A549 (cell line): ENCODE measurements around the gene STAT4. TPM values are rescaled to one million over a fixed set of nuclear protein-coding genes. Genes with fewer than 3 reads are reported as not detected.
A peak's percentile ranks its signal among the peaks of the same experiment; 100 is the strongest.

Experiments used
- ATAC-seq, 2 experiments: fragments of 200-7000 bp in 1 of 2; fragments of >200 bp in 1 of 2; cut with Nextera tagmentation in 1 of 2; cut with Tn5 transposase in 1 of 2; 3 replicates each; pipeline versions ENCODE4 v1.8.0 to v1.9.1; 2018 to 2020; ENCODE audit warnings: mild to moderate bottlenecking in 1 of 2, moderate library complexity in 1 of 2
- CTCF ChIA-PET: fragments of 300-600 bp; sonication (Branson Sonifier 250); formaldehyde crosslinking; extraction: SDS; loops from one replicate; lab custom pipeline; 2021; ENCODE audit warnings: antibody characterized with exemption, inconsistent platforms; lab: Yijun Ruan, JAX
- POLR2A ChIA-PET: fragments of 350-600 bp; formaldehyde crosslinking; extraction: SDS; loops from one replicate; lab custom pipeline; 2021; ENCODE audit warnings: antibody characterized with exemption, inconsistent platforms; lab: Yijun Ruan, JAX
- DNase-seq, 2 experiments: peaks; one replicate each; pipeline versions ENCODE4 v3.0.0 to v3.0.0-alpha.2; 2011 to 2016; ENCODE audit warnings: low read depth in 1 of 2, low spot score in 1 of 2
- FAIRE-seq: peaks from 2 replicates; lab custom pipeline; 2011; peaks lifted over from hg19 to GRCh38; lab: Jason Lieb, UNC
- H3K27ac ChIP-seq, 2 experiments: fragments of >200 bp; sonication (Bioruptor Twin); formaldehyde crosslinking; 3 replicates each; pipeline ENCODE4 v1.5.1; 2016 to 2017
- H3K4me1 ChIP-seq: fragments of >200 bp; sonication (Bioruptor Twin); formaldehyde crosslinking; 3 replicates; pipeline ENCODE4 v1.6.1; 2016
- H3K4me2 ChIP-seq: fragments of >200 bp; sonication (Bioruptor Twin); formaldehyde crosslinking; 3 replicates; pipeline ENCODE4 v1.6.1; 2016
- H3K4me3 ChIP-seq: fragments of >200 bp; sonication (Bioruptor Twin); formaldehyde crosslinking; 3 replicates; pipeline ENCODE4 v1.5.1; 2016
- H3K9me3 ChIP-seq: fragments of >200 bp; sonication (Bioruptor Twin); formaldehyde crosslinking; 3 replicates; pipeline ENCODE4 v1.6.1; 2016
- BHLHE40 ChIP-seq: IDR thresholded peaks from 2 replicates; pipeline ENCODE4 v1.6.1; 2012; ENCODE audit warnings: low read depth, low read length, inconsistent platforms
- CBX2 ChIP-seq: fragments of 200-600 bp; sonication (generic); IDR thresholded peaks from 2 replicates; pipeline ENCODE4 v1.6.1; 2016; ENCODE audit warnings: low read depth, mild to moderate bottlenecking, borderline replicate concordance
- CBX8 ChIP-seq: fragments of 200-600 bp; sonication (generic); IDR thresholded peaks from 2 replicates; pipeline ENCODE4 v1.6.1; 2016
- CHD4 ChIP-seq: fragments of 200-600 bp; sonication (generic); IDR thresholded peaks from 2 replicates; pipeline ENCODE4 v1.6.1; 2016; ENCODE audit warnings: antibody characterized with exemption, mild to moderate bottlenecking, borderline replicate concordance
- EP300 ChIP-seq, 2 experiments: fragments of >200 bp; sonication (Bioruptor Twin); formaldehyde crosslinking; IDR thresholded peaks; 2 replicates in 1 of 2; 3 replicates in 1 of 2; pipeline ENCODE4 v1.6.1; 2016 to 2017
- FOSL2 ChIP-seq, 2 experiments: fragments of 450-650 bp in 1 of 2; fragments of >200 bp in 1 of 2; sonication (Bioruptor Twin) in 1 of 2; formaldehyde crosslinking; IDR thresholded peaks; 2 replicates each; pipeline versions ENCODE4 v1.5.0 to v1.6.1; 2016 to 2020; ENCODE audit warnings: mild to moderate bottlenecking in 1 of 2, moderate library complexity in 1 of 2
- HDAC2 ChIP-seq: fragments of 200-600 bp; sonication (generic); IDR thresholded peaks from 2 replicates; pipeline ENCODE4 v1.6.1; 2016
- HEYL ChIP-seq: fragments of 250-450 bp; sonication (Bioruptor Pico); IDR thresholded peaks from 2 replicates; pipeline ENCODE4 v1.8.0; 2021; ENCODE audit warnings: mild to moderate bottlenecking, moderate library complexity
- JUN ChIP-seq, 2 experiments: fragments of >200 bp; sonication (Bioruptor Twin); formaldehyde crosslinking; IDR thresholded peaks; 2 replicates in 1 of 2; 3 replicates in 1 of 2; pipeline ENCODE4 v1.6.1; 2016 to 2017
- PHF8 ChIP-seq: fragments of 200-600 bp; sonication (generic); IDR thresholded peaks from 2 replicates; pipeline ENCODE4 v1.6.1; 2016; ENCODE audit warnings: low read depth, mild to moderate bottlenecking, antibody characterized with exemption, moderate library complexity, borderline replicate concordance
- POLR2AphosphoS2 ChIP-seq: conservative IDR thresholded peaks from 2 replicates; pipeline ENCODE4 v1.6.1; 2012; ENCODE audit warnings: low read length, improper control_type of control experiment, inconsistent platforms
- RAD21 ChIP-seq, 2 experiments: fragments of >200 bp in 1 of 2; sonication (Bioruptor Twin) in 1 of 2; formaldehyde crosslinking in 1 of 2; IDR thresholded peaks in 1 of 2; conservative IDR thresholded peaks in 1 of 2; 2 replicates in 1 of 2; 3 replicates in 1 of 2; pipeline ENCODE4 v1.6.1; 2012 to 2018; ENCODE audit warnings: inconsistent platforms in 1 of 2
- RARB ChIP-seq: fragments of 250-450 bp; sonication (Bioruptor Pico); IDR thresholded peaks from 2 replicates; pipeline ENCODE4 v1.8.0; 2021; ENCODE audit warnings: mild to moderate bottlenecking, moderate library complexity
- RNF2 ChIP-seq: fragments of 200-600 bp; sonication (generic); IDR thresholded peaks from 2 replicates; pipeline ENCODE4 v1.6.1; 2016; ENCODE audit warnings: low read depth, mild to moderate bottlenecking, antibody characterized with exemption, moderate library complexity, borderline replicate concordance
- SREBF2 ChIP-seq: fragments of 450-650 bp; IDR thresholded peaks from 2 replicates; pipeline ENCODE4 v1.6.1; 2014; ENCODE audit warnings: mild to moderate bottlenecking, moderate library complexity
- TFCP2L1 ChIP-seq: fragments of 250-450 bp; sonication (Bioruptor Pico); IDR thresholded peaks from 2 replicates; pipeline ENCODE4 v1.5.0; 2021; ENCODE audit warnings: mild to moderate bottlenecking
- TP53 ChIP-seq: fragments of 250-450 bp; sonication (Bioruptor Pico); IDR thresholded peaks from 2 replicates; pipeline ENCODE4 v1.5.0; 2021; ENCODE audit warnings: mild to moderate bottlenecking, moderate library complexity
- ZFP36 ChIP-seq: fragments of 450-650 bp; IDR thresholded peaks from 2 replicates; pipeline ENCODE4 v1.6.1; 2014; ENCODE audit warnings: borderline replicate concordance; ENCODE audit not compliant: partially characterized antibody
- ZSCAN20 ChIP-seq: fragments of 250-450 bp; sonication (Bioruptor Pico); IDR thresholded peaks from 2 replicates; pipeline ENCODE4 v1.8.0; 2022; ENCODE audit warnings: mild to moderate bottlenecking, moderate library complexity
- WGBS: methylation state at CpG from one replicate; pipeline ENCODE4 v1.1.6; 2017; ENCODE audit errors: missing lambda C conversion rate; 5-methylcytosine and 5-hydroxymethylcytosine counted together
- polyA plus RNA-seq, 4 experiments: library from polyadenylated mRNA; depleted of rRNA in 3 of 4; stranded (reverse); fragments of >200 nt; fragmentation: RNase III in 1 of 4; extraction: RNeasy Plus Mini Kit Qiagen cat#74134 plus additional on column Dnase treatment in 1 of 4; gene quantifications; 2 replicates in 3 of 4; 3 replicates in 1 of 4; pipeline ENCODE4 v1.2.3, GENCODE V29; 2011 to 2017
- TF ChIP-seq, protein P1 (sequence below): IDR thresholded peaks from 2 replicates; pipeline ENCODE4 v1.6.1; 2012
- TF ChIP-seq, protein P2 (sequence below): fragments of 450-650 bp; IDR thresholded peaks from 2 replicates; pipeline ENCODE4 v1.6.1; 2014; ENCODE audit warnings: antibody characterized with exemption
- TF ChIP-seq, protein P3 (sequence below): fragments of 150-350 bp; IDR thresholded peaks from 2 replicates; pipeline ENCODE4 v1.6.1; 2014; ENCODE audit warnings: low read depth, mild to moderate bottlenecking, low read length
- TF ChIP-seq, protein P4 (sequence below): fragments of >200 bp; sonication (Bioruptor Twin); formaldehyde crosslinking; IDR thresholded peaks from 3 replicates; pipeline ENCODE4 v1.5.1; 2016

STAT4 gene
- polyA plus RNA-seq, 2 of the 4 experiments (the other 2 are of a cell fraction): 11.6 to 34.4 TPM

DNA sequence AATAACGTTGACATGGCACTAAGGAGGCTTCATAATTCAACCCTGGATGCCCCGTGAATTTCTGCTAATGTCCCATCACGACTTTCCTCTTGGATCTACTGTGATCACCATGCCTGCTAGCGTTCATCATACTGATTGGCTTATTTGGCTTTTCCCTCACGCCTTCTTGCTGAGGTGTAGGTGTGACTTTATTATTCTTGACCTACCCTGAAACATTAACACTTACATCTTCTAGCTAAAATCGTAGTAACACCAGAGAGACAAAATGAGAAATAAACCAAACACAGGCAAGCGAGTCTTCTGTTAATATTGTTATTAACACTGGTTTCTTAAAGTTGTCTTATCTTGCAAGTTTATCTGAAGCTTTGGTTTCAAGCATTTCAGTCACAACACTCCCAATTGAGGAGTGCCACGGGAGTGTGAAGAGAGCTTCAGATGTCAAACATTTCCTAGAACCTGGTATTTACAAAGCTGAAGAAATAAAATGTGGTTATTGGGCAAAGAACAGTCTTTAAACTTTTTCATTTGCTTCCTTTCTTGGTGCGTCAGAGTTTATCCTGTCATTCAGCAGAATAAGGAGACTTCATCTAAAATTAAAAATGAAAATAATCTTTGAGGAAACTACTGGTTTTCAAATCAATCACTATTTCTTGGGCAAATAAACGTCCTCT lies 121.4 kb downstream of the STAT4 start:
- H3K4me2 ChIP-seq: no peak overlapping the region
- H3K4me1 ChIP-seq: peaks cover 38% of the 10 kb centered on the region
- ChIA-PET CTCF (interaction anchor here (0.7 to 2.3 kb wide), 11 partner anchors 9 to 248 kb away, joined by 3 to 10 read pairs (median 3); no protein-coding TSS in a partner anchor), POLR2A (no interaction called here)
- TF ChIP-seq PHF8 (no peak), CHD4 (no peak), EP300 (IDR thresholded peaks at IDR 0.05) (no peak), ZFP36 (no peak), HEYL (CRISPR knock-in tag) (no peak), TFCP2L1 (CRISPR knock-in tag) (no peak), RAD21 (conservative IDR thresholded peaks at IDR 0.05 in 1 of 2, IDR thresholded peaks at IDR 0.05 in 1 of 2) (no peak), ZSCAN20 (CRISPR knock-in tag) (no peak), RNF2 (no peak), TP53 (CRISPR knock-in tag) (no peak), BHLHE40 (no peak), CBX2 (no peak), POLR2AphosphoS2 (no peak), RARB (no peak), SREBF2 (no peak), HDAC2 (no peak)
- TF ChIP-seq, protein P1, sequence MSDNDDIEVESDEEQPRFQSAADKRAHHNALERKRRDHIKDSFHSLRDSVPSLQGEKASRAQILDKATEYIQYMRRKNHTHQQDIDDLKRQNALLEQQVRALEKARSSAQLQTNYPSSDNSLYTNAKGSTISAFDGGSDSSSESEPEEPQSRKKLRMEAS: no peak
- no peaks in the 10 kb centered on the region for H3K9me3 ChIP-seq
- WGBS: 76% methylated on average over 10 of the region's 10 CpGs
- ATAC-seq: no peak
- DNase-seq: no peak
- 0 out of 6 replicates have a peak overlapping the region, but pooled peaks of 1 of the 2 experiments have one; percentile 28 for H3K27ac ChIP-seq
- no peak for FAIRE-seq
- no peak overlapping the region for H3K4me3 ChIP-seq

DNA sequence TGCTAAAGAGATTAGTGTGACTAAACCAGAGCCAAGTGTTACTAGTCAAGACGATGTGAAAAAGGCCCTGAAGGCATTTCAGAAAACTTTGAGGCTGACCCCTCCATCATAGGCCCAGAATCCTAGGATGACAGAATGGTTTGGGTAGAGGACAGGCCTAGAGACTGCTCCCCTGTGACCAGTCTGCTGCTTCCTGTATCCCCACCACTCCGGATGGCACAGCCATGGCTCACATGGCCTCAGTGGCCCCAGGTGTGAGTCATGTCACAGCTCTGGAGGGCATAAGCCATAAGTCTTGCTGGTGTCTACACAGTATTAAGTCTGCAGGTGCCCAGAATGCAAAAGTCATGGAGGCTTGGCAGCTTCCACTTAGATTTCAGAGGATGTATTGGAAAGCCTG lies 124.4 kb downstream of the STAT4 start:
- peaks cover 29% of the 10 kb centered on the region for H3K4me1 ChIP-seq
- ChIA-PET CTCF (interaction anchor here (0.7 kb wide), 1 partner anchor 247 kb away, joined by 3 read pairs; no protein-coding TSS in a partner anchor), POLR2A (no interaction called here)
- no peak; a peak in 1 of 6 replicates for ATAC-seq
- 40% methylated on average over 2 of the region's 2 CpGs for WGBS
- no peak for DNase-seq
- H3K9me3 ChIP-seq: no peaks in the 10 kb centered on the region
- no peak for FAIRE-seq
- no peak overlapping the region for H3K4me3 ChIP-seq
- H3K27ac ChIP-seq: peak overlapping the region in 1 of 2 experiments; percentile 47; a peak in 3 of 6 replicates
- H3K4me2 ChIP-seq: no peak overlapping the region
- TF ChIP-seq, protein P2, sequence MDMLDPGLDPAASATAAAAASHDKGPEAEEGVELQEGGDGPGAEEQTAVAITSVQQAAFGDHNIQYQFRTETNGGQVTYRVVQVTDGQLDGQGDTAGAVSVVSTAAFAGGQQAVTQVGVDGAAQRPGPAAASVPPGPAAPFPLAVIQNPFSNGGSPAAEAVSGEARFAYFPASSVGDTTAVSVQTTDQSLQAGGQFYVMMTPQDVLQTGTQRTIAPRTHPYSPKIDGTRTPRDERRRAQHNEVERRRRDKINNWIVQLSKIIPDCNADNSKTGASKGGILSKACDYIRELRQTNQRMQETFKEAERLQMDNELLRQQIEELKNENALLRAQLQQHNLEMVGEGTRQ: no peak
- TF ChIP-seq FOSL2 (IDR thresholded peaks at IDR 0.05): no peak
- TF ChIP-seq FOSL2 (CRISPR knock-in tag; IDR thresholded peaks at IDR 0.05): no peak
- no peak for TF ChIP-seq EP300 (IDR thresholded peaks at IDR 0.05)
- TF ChIP-seq JUN (IDR thresholded peaks at IDR 0.05): no peak
- TF ChIP-seq, protein P3, sequence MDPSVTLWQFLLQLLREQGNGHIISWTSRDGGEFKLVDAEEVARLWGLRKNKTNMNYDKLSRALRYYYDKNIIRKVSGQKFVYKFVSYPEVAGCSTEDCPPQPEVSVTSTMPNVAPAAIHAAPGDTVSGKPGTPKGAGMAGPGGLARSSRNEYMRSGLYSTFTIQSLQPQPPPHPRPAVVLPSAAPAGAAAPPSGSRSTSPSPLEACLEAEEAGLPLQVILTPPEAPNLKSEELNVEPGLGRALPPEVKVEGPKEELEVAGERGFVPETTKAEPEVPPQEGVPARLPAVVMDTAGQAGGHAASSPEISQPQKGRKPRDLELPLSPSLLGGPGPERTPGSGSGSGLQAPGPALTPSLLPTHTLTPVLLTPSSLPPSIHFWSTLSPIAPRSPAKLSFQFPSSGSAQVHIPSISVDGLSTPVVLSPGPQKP: no peak
- no peak for TF ChIP-seq TP53 (CRISPR knock-in tag)
- no peak for TF ChIP-seq CBX8

DNA sequence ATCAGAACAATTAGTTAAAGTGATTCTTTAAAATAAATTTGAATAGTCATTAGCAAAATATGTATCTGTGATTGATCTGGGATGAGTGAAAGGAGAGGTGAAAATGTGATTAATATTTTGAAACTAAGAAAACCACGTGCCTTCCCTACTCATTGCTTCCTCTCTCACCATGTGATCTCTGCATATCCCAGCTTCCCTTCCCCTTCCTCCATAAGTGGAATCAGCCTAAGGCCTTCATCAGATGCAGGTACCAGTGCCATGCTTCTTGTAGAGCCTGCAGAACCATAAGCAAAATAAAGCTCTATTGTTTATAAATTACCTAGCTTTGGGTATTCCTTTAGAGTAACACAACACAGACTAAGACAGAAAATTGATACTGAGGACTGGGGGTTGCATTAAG lies 125.7 kb downstream of the STAT4 start:
- Histone ChIP-seq H3K9me3 (no peaks in the 10 kb centered on the region), H3K27ac (no peak overlapping the region; a peak in 1 of 6 replicates), H3K4me3 (no peak overlapping the region), H3K4me2 (no peak overlapping the region), H3K4me1 (peaks cover 25% of the 10 kb centered on the region)
- DNase-seq (no peak), ATAC-seq (no peak), FAIRE-seq (no peak)
- ChIA-PET POLR2A (no interaction called here), CTCF (interaction anchor here (1.2 kb wide), 1 partner anchor 10 kb away, joined by 3 read pairs; no protein-coding TSS in a partner anchor)
- WGBS: 81% methylated on average over 1 of the region's 1 CpG
- TF ChIP-seq, protein P4, sequence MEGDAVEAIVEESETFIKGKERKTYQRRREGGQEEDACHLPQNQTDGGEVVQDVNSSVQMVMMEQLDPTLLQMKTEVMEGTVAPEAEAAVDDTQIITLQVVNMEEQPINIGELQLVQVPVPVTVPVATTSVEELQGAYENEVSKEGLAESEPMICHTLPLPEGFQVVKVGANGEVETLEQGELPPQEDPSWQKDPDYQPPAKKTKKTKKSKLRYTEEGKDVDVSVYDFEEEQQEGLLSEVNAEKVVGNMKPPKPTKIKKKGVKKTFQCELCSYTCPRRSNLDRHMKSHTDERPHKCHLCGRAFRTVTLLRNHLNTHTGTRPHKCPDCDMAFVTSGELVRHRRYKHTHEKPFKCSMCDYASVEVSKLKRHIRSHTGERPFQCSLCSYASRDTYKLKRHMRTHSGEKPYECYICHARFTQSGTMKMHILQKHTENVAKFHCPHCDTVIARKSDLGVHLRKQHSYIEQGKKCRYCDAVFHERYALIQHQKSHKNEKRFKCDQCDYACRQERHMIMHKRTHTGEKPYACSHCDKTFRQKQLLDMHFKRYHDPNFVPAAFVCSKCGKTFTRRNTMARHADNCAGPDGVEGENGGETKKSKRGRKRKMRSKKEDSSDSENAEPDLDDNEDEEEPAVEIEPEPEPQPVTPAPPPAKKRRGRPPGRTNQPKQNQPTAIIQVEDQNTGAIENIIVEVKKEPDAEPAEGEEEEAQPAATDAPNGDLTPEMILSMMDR: no peak
- TF ChIP-seq, protein P2: no peak
